SK-N-SH treated with all-trans-retinoic acid at 6 μM for 48 hours (cell line): ENCODE data around the gene MDFIC.

Experiments
- ATAC-seq: fragments of 200-7000 bp; cut with Tn5 transposase; 3 replicates; pipeline ENCODE4 v1.9.1; 2020; ENCODE audit warnings: mild to moderate bottlenecking, moderate library complexity
- ARNTL ChIP-seq: fragments of 450-650 bp; formaldehyde crosslinking; IDR thresholded peaks from 2 replicates; pipeline ENCODE4 v1.5.0; 2020; ENCODE audit warnings: low read depth, mild to moderate bottlenecking, moderate library complexity, borderline replicate concordance
- PATZ1 ChIP-seq: fragments of 250-450 bp; sonication (Bioruptor Pico); IDR thresholded peaks from 2 replicates; pipeline ENCODE4 v1.8.0; 2020; ENCODE audit warnings: mild to moderate bottlenecking, moderate library complexity, borderline replicate concordance
- SNAI2 ChIP-seq: fragments of 250-450 bp; sonication (Bioruptor Pico); IDR thresholded peaks from 2 replicates; pipeline ENCODE4 v1.5.0; 2020; ENCODE audit warnings: mild to moderate bottlenecking, moderate library complexity
- TCF4 ChIP-seq: fragments of 250-450 bp; sonication (Bioruptor Pico); IDR thresholded peaks from 2 replicates; pipeline ENCODE4 v1.8.0; 2021; ENCODE audit warnings: mild to moderate bottlenecking, moderate library complexity, borderline replicate concordance
- TSHZ2 ChIP-seq: fragments of 250-450 bp; sonication (Bioruptor Pico); IDR thresholded peaks from 2 replicates; pipeline ENCODE4 v1.5.0; 2020; ENCODE audit warnings: mild to moderate bottlenecking, moderate library complexity
- ZC3H10 ChIP-seq: fragments of 250-450 bp; sonication (Bioruptor Pico); IDR thresholded peaks from 2 replicates; pipeline ENCODE4 v1.5.1; 2021; ENCODE audit warnings: mild to moderate bottlenecking, moderate library complexity
- TF ChIP-seq, protein P1 (sequence below): fragments of 250-450 bp; sonication (Bioruptor Pico); IDR thresholded peaks from 2 replicates; pipeline ENCODE4 v1.5.1; 2020; ENCODE audit warnings: low read depth, mild to moderate bottlenecking, moderate library complexity

MDFIC gene

DNA sequence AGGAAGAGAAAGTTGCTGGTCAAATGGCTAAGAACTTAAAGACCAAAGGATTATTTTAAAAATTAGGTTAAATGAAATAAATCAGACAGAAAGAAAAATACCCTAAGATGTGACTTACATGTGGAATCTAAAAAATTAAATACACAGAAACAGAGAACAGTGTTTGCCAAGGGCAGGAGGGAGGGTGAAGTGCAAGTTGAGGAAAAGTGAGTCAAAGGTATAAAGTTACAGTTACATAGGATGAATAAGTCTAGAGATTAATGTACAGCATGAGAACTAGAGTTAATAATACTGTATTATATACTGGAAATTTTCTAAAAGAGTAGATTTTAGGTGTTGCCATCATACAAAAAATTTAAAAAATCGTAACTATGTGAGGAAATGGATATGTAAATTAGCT lies 146.3 kb downstream of the MDFIC start:
- no peak for ATAC-seq
- TF ChIP-seq TCF4 (CRISPR knock-in tag) (no peak), TSHZ2 (CRISPR knock-in tag) (no peak), SNAI2 (CRISPR knock-in tag) (no peak), PATZ1 (CRISPR knock-in tag) (no peak), ZC3H10 (CRISPR knock-in tag) (no peak), ARNTL (CRISPR knock-in tag) (no peak)
- TF ChIP-seq, protein P1, sequence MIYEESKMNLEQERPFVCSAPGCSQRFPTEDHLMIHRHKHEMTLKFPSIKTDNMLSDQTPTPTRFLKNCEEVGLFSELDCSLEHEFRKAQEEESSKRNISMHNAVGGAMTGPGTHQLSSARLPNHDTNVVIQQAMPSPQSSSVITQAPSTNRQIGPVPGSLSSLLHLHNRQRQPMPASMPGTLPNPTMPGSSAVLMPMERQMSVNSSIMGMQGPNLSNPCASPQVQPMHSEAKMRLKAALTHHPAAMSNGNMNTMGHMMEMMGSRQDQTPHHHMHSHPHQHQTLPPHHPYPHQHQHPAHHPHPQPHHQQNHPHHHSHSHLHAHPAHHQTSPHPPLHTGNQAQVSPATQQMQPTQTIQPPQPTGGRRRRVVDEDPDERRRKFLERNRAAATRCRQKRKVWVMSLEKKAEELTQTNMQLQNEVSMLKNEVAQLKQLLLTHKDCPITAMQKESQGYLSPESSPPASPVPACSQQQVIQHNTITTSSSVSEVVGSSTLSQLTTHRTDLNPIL (CRISPR knock-in tag), result no peak
- TF ChIP-seq, all 23 proteins: peak for 0
